PC-3 (cell line): ENCODE measurements around the gene H2BK1. TPM values are rescaled to one million over a fixed set of nuclear protein-coding genes. Genes with fewer than 3 reads are reported as not detected.

Experiments used
- ATAC-seq: fragments of 200-7000 bp; cut with Tn5 transposase; 2 replicates; pipeline ENCODE4 v1.9.1; 2020; ENCODE audit warnings: mild to moderate bottlenecking, moderate library complexity
- BruUV-seq: library from RNA; stranded (reverse); fragments of 400-500 nt; replicated peaks from 2 replicates; lab custom pipeline; 2021; lab: Mats Ljungman, UMichigan
- CTCF ChIA-PET: fragments of 300-600 bp; sonication (Branson Sonifier 250); formaldehyde crosslinking; loops from one replicate; lab custom pipeline; 2022; ENCODE audit warnings: antibody characterized with exemption; lab: Charles Lee
- POLR2A ChIA-PET: fragments of 300-600 bp; sonication (Branson Sonifier 250); formaldehyde crosslinking; loops from one replicate; lab custom pipeline; 2022; ENCODE audit warnings: antibody characterized with exemption; ENCODE audit not compliant: unreplicated experiment; lab: Charles Lee
- DNase-seq: peaks from one replicate; pipeline ENCODE4 v3.0.0-alpha.2; 2015
- H2AFZ ChIP-seq: fragments of 300-600 bp; sonication (generic); 2 replicates; pipeline ENCODE4 v1.6.0; 2016; ENCODE audit warnings: antibody characterized with exemption, low read length
- H3F3A ChIP-seq: fragments of 300-600 bp; sonication (generic); one replicate; pipeline ENCODE4 v1.6.0; 2017; ENCODE audit warnings: antibody characterized with exemption, low read length, control low read depth, mild to moderate bottlenecking; ENCODE audit not compliant: unreplicated experiment
- H3K27ac ChIP-seq: fragments of 300-600 bp; sonication (generic); 2 replicates; pipeline ENCODE4 v1.5.1; 2016; ENCODE audit warnings: mild to moderate bottlenecking, low read length
- H3K27me3 ChIP-seq: fragments of 300-600 bp; sonication (generic); 2 replicates; pipeline ENCODE4 v1.6.1; 2016; ENCODE audit warnings: low read length, mixed read lengths
- H3K36me3 ChIP-seq: fragments of 300-600 bp; sonication (generic); 2 replicates; pipeline ENCODE4 v1.6.1; 2016; ENCODE audit warnings: low read depth, mixed run types, low read length, mixed read lengths
- H3K4me1 ChIP-seq: fragments of 300-600 bp; sonication (generic); 2 replicates; pipeline ENCODE4 v1.5.1; 2016; ENCODE audit warnings: low read length; ENCODE audit not compliant: insufficient read depth
- H3K4me2 ChIP-seq: fragments of 300-600 bp; sonication (generic); 2 replicates; pipeline ENCODE4 v1.6.0; 2016; ENCODE audit warnings: low read length
- H3K4me3 ChIP-seq: fragments of 300-600 bp; sonication (generic); 2 replicates; pipeline ENCODE4 v1.5.1; 2016; ENCODE audit warnings: mild to moderate bottlenecking, low read length, mixed read lengths
- H3K79me2 ChIP-seq: fragments of 300-600 bp; sonication (generic); 2 replicates; pipeline ENCODE4 v1.6.1; 2017; ENCODE audit warnings: low read length, mixed read lengths
- H3K9ac ChIP-seq: fragments of 300-600 bp; sonication (generic); 2 replicates; pipeline ENCODE4 v1.6.0; 2016; ENCODE audit warnings: mild to moderate bottlenecking, low read length
- H3K9me2 ChIP-seq: fragments of 300-600 bp; sonication (generic); replicated peaks from 2 replicates; pipeline ENCODE4 v1.6.1; 2016; ENCODE audit warnings: mixed run types, low read length, mixed read lengths
- H3K9me3 ChIP-seq: fragments of 300-600 bp; sonication (generic); 2 replicates; pipeline ENCODE4 v1.6.1; 2016; ENCODE audit warnings: low read length, mixed read lengths
- H4K20me1 ChIP-seq: fragments of 300-600 bp; sonication (generic); 2 replicates; pipeline ENCODE4 v1.6.1; 2016; ENCODE audit warnings: low read length, mixed read lengths
- EZH2 ChIP-seq: fragments of 300-600 bp; sonication (generic); IDR thresholded peaks from one replicate; pipeline ENCODE4 v1.6.1; 2017; ENCODE audit warnings: antibody characterized with exemption, mild to moderate bottlenecking, low read length; ENCODE audit not compliant: unreplicated experiment
- EZH2phosphoT487 ChIP-seq: fragments of 300-600 bp; sonication (generic); IDR thresholded peaks from 2 replicates; pipeline ENCODE4 v1.6.1; 2018; ENCODE audit warnings: mild to moderate bottlenecking, antibody characterized with exemption, low read length, borderline replicate concordance
- intact Hi-C: fragments of 100-400 bp; cut with micrococcal nuclease; formaldehyde crosslinking; loops from 2 replicates; pipeline ENCODE4 v1.9.0; 2023
- total RNA-seq: library from RNA; depleted of rRNA; stranded (reverse); fragments of >200 nt; gene quantifications from 2 replicates; pipeline ENCODE4 v1.2.3, GENCODE V29; 2014
- TF ChIP-seq, protein P1 (sequence below): fragments of 300-600 bp; sonication (generic); conservative IDR thresholded peaks from 2 replicates; pipeline ENCODE4 v1.5.1; 2017; ENCODE audit warnings: antibody characterized with exemption, low read depth, mild to moderate bottlenecking, low read length

The H2BK1 gene
- total RNA-seq, 1 experiment from 2014 or later: not detected

DNA sequence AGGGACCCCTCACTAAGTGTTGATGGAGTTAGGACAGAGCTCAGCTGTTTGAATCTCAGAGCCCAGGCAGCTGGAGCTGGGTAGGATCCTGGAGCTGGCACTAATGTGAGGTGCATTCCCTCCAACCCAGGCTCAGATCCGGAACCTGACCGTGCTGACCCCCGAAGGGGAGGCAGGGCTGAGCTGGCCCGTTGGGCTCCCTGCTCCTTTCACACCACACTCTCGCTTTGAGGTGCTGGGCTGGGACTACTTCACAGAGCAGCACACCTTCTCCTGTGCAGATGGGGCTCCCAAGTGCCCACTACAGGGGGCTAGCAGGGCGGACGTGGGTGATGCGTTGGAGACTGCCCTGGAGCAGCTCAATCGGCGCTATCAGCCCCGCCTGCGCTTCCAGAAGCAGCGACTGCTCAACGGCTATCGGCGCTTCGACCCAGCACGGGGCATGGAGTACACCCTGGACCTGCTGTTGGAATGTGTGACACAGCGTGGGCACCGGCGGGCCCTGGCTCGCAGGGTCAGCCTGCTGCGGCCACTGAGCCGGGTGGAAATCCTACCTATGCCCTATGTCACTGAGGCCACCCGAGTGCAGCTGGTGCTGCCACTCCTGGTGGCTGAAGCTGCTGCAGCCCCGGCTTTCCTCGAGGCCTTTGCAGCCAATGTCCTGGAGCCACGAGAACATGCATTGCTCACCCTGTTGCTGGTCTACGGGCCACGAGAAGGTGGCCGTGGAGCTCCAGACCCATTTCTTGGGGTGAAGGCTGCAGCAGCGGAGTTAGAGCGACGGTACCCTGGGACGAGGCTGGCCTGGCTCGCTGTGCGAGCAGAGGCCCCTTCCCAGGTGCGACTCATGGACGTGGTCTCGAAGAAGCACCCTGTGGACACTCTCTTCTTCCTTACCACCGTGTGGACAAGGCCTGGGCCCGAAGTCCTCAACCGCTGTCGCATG, 27.2 kb upstream of the H2BK1 start:
- BruUV-seq: no TSS peak
- H3K36me3 ChIP-seq: peaks cover 16% of the 10 kb centered on the region
- no peak overlapping the region for H3K9ac ChIP-seq
- H3K9me2 ChIP-seq: no peaks in the 10 kb centered on the region
- no peaks in the 10 kb centered on the region for H3K27me3 ChIP-seq
- TF ChIP-seq EZH2phosphoT487 (no peak), EZH2 (no peak)
- TF ChIP-seq, protein P1, sequence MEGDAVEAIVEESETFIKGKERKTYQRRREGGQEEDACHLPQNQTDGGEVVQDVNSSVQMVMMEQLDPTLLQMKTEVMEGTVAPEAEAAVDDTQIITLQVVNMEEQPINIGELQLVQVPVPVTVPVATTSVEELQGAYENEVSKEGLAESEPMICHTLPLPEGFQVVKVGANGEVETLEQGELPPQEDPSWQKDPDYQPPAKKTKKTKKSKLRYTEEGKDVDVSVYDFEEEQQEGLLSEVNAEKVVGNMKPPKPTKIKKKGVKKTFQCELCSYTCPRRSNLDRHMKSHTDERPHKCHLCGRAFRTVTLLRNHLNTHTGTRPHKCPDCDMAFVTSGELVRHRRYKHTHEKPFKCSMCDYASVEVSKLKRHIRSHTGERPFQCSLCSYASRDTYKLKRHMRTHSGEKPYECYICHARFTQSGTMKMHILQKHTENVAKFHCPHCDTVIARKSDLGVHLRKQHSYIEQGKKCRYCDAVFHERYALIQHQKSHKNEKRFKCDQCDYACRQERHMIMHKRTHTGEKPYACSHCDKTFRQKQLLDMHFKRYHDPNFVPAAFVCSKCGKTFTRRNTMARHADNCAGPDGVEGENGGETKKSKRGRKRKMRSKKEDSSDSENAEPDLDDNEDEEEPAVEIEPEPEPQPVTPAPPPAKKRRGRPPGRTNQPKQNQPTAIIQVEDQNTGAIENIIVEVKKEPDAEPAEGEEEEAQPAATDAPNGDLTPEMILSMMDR: no peak
- no peak for DNase-seq
- no peak for ATAC-seq
- intact Hi-C loops: no loop called here
- H3K4me2 ChIP-seq: no peak overlapping the region
- H3K79me2 ChIP-seq: peaks cover 45% of the 10 kb centered on the region
- POLR2A ChIA-PET: no interaction called here
- H3K27ac ChIP-seq: no peak overlapping the region
- CTCF ChIA-PET: no interaction called here
- peaks cover 11% of the 10 kb centered on the region; the same call in 1 of the 2 replicates for H3K4me1 ChIP-seq
- H3K9me3 ChIP-seq: no peaks in the 10 kb centered on the region
- H2AFZ ChIP-seq: no peak overlapping the region
- no peaks in the 10 kb centered on the region for H3F3A ChIP-seq
- no peak overlapping the region for H3K4me3 ChIP-seq
- H4K20me1 ChIP-seq: no peaks in the 10 kb centered on the region

DNA sequence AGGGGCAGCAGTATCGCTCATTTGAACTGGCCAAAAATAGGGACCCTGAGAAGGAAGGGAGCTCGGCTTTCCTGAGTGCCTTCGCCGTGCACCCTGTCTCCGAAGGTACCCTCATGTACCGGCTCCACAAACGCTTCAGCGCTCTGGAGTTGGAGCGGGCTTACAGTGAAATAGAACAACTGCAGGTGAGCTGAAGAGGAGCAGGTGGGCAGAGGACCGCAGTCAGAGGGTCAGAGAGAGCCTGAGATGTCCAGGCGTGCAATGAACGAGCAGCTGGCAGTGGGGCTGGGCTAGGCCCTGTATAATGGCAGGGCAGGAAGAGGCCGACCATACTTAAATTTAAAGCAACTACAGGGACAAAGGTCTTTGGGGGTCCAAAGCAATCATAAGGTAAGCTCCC, 26.1 kb upstream of the H2BK1 start:
- ChIA-PET POLR2A (no interaction called here), CTCF (no interaction called here)
- H3K27ac ChIP-seq: no peak overlapping the region
- intact Hi-C loops: no loop called here
- H3F3A ChIP-seq: no peaks in the 10 kb centered on the region
- H3K9me2 ChIP-seq: no peaks in the 10 kb centered on the region
- no peaks in the 10 kb centered on the region for H3K9me3 ChIP-seq
- ATAC-seq (no peak), DNase-seq (no peak)
- H2AFZ ChIP-seq: no peak overlapping the region
- H4K20me1 ChIP-seq: no peaks in the 10 kb centered on the region
- no TSS peak for BruUV-seq
- TF ChIP-seq EZH2phosphoT487 (no peak), EZH2 (no peak)
- TF ChIP-seq, protein P1: no peak
- peaks cover 47% of the 10 kb centered on the region for H3K79me2 ChIP-seq
- no peak overlapping the region for H3K9ac ChIP-seq
- peaks cover 16% of the 10 kb centered on the region for H3K4me1 ChIP-seq
- H3K36me3 ChIP-seq: peaks cover 16% of the 10 kb centered on the region
- H3K4me3 ChIP-seq: no peak overlapping the region
- H3K4me2 ChIP-seq: no peak overlapping the region
- no peaks in the 10 kb centered on the region for H3K27me3 ChIP-seq

DNA sequence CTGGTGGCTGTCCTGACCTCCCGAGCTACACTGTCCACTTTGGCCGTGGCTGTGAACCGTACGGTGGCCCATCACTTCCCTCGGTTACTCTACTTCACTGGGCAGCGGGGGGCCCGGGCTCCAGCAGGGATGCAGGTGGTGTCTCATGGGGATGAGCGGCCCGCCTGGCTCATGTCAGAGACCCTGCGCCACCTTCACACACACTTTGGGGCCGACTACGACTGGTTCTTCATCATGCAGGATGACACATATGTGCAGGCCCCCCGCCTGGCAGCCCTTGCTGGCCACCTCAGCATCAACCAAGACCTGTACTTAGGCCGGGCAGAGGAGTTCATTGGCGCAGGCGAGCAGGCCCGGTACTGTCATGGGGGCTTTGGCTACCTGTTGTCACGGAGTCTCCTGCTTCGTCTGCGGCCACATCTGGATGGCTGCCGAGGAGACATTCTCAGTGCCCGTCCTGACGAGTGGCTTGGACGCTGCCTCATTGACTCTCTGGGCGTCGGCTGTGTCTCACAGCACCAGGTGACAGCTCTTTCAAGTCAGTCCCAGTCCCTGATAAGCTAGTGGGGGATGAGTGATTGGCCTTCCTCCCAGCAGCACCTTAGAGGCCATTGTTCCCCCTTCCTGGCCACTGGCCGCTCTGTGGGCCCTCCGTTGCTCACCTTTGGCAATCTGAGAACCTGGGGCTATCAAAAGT, 25.0 kb upstream of the H2BK1 start:
- intact Hi-C loops: no loop called here
- no peaks in the 10 kb centered on the region for H3K9me2 ChIP-seq
- H3K79me2 ChIP-seq: peaks cover 47% of the 10 kb centered on the region
- ChIA-PET POLR2A (no interaction called here), CTCF (no interaction called here)
- no peaks in the 10 kb centered on the region for H3K9me3 ChIP-seq
- H3K4me3 ChIP-seq: no peak overlapping the region
- H3K9ac ChIP-seq: no peak overlapping the region
- H3K36me3 ChIP-seq: peaks cover 16% of the 10 kb centered on the region
- BruUV-seq: no TSS peak
- H3K27ac ChIP-seq: no peak overlapping the region
- no peaks in the 10 kb centered on the region for H3K27me3 ChIP-seq
- H2AFZ ChIP-seq: no peak overlapping the region
- H3K4me2 ChIP-seq: no peak overlapping the region
- H4K20me1 ChIP-seq: no peaks in the 10 kb centered on the region
- H3F3A ChIP-seq: no peaks in the 10 kb centered on the region
- TF ChIP-seq EZH2 (no peak), EZH2phosphoT487 (no peak)
- TF ChIP-seq, protein P1: no peak
- H3K4me1 ChIP-seq: peaks cover 24% of the 10 kb centered on the region
- ATAC-seq (no peak), DNase-seq (no peak)
